ENCODE results near the gene CXCL14. TPM values are rescaled to one million over a fixed set of nuclear protein-coding genes. Genes with fewer than 3 reads are reported as not detected.

The CXCL14 gene
- total RNA-seq, 1 donor from 2014 or later: 62.1 TPM

- Histone ChIP-seq H3K9me3 (no peaks in the 10 kb centered on the region), H3K36me3 (no peaks in the 10 kb centered on the region), H3K4me3 (no peak overlapping the region), H3K27ac (no peak overlapping the region), H3K4me1 (no peaks in the 10 kb centered on the region), H3K27me3 (no peaks in the 10 kb centered on the region)
- intact Hi-C loops (cut with DNase I): no loop called here
- DNase-seq (ENCODE audit: extremely low spot score in 2 of 2): no peak
- TF ChIP-seq CTCF (IDR thresholded peaks at IDR 0.05): no peak
Observed at GRCh38 chr5:135557076-135557838, 21.5 kb downstream of the CXCL14 start.

GRCh38 chr5:135556620-135557019 lies 22.2 kb downstream of the CXCL14 start:
- TF ChIP-seq POLR2AphosphoS5 (IDR thresholded peaks at IDR 0.05; ENCODE audit: insufficient read depth in 1 of 2, low read depth in 1 of 2) (no peak), CTCF (IDR thresholded peaks at IDR 0.05) (no peak), POLR2A (IDR thresholded peaks at IDR 0.05) (no peak)
- intact Hi-C loops (cut with DNase I): no loop called here
- H3K9me3 ChIP-seq: no peaks in the 10 kb centered on the region
- DNase-seq (ENCODE audit: extremely low spot score in 2 of 2): no peak
- no peaks in the 10 kb centered on the region for H3K27me3 ChIP-seq
- no peaks in the 10 kb centered on the region for H3K36me3 ChIP-seq
- no peak overlapping the region for H3K4me3 ChIP-seq
- H3K4me1 ChIP-seq: no peaks in the 10 kb centered on the region
- no peak overlapping the region for H3K27ac ChIP-seq

GRCh38 chr5:135555530-135555929 lies 23.3 kb downstream of the CXCL14 start:
- no peaks in the 10 kb centered on the region for H3K9me3 ChIP-seq
- no peaks in the 10 kb centered on the region for H3K36me3 ChIP-seq
- H3K4me1 ChIP-seq: no peaks in the 10 kb centered on the region
- DNase-seq (ENCODE audit: extremely low spot score in 2 of 2): no peak
- TF ChIP-seq CTCF (IDR thresholded peaks at IDR 0.05) (no peak), POLR2AphosphoS5 (IDR thresholded peaks at IDR 0.05; ENCODE audit: insufficient read depth in 1 of 2, low read depth in 1 of 2) (no peak), POLR2A (IDR thresholded peaks at IDR 0.05) (no peak)
- H3K27me3 ChIP-seq: no peaks in the 10 kb centered on the region
- H3K27ac ChIP-seq: no peak overlapping the region
- intact Hi-C loops (cut with DNase I): no loop called here
- H3K4me3 ChIP-seq: no peak overlapping the region

- DNase-seq (ENCODE audit: extremely low spot score in 2 of 2): no peak
- H3K9me3 ChIP-seq: no peaks in the 10 kb centered on the region
- TF ChIP-seq POLR2A (IDR thresholded peaks at IDR 0.05) (no peak), CTCF (IDR thresholded peaks at IDR 0.05) (no peak), POLR2AphosphoS5 (IDR thresholded peaks at IDR 0.05; ENCODE audit: insufficient read depth in 1 of 2, low read depth in 1 of 2) (no peak)
- H3K27ac ChIP-seq: no peak overlapping the region
- no peaks in the 10 kb centered on the region for H3K27me3 ChIP-seq
- intact Hi-C loops (cut with DNase I): loop anchor here (5.0 kb wide), 1 partner anchor 87 kb away; no protein-coding TSS in a partner anchor
- no peaks in the 10 kb centered on the region for H3K4me1 ChIP-seq
- no peak overlapping the region for H3K4me3 ChIP-seq
- H3K36me3 ChIP-seq: no peaks in the 10 kb centered on the region
Observed at GRCh38 chr5:135553688-135554462, 24.9 kb downstream of the CXCL14 start.
